KOPT-K1 (cell line): ENCODE measurements around the gene DGKB.

ENCODE experiments used
- H3K27ac ChIP-seq: fragments of 200-600 bp; sonication (generic); 2 replicates; pipeline ENCODE4 v1.5.1; 2016; ENCODE audit warnings: antibody characterized with exemption, mild to moderate bottlenecking, low read depth, low read length; ENCODE audit not compliant: poor library complexity, severe bottlenecking
- H3K36me3 ChIP-seq: fragments of 200-600 bp; sonication (generic); 2 replicates; pipeline ENCODE4 v1.5.1; 2017; ENCODE audit warnings: antibody characterized with exemption, mild to moderate bottlenecking, low read length, moderate library complexity; ENCODE audit not compliant: insufficient read depth
- H3K9me3 ChIP-seq: fragments of 200-600 bp; sonication (generic); 2 replicates; pipeline ENCODE4 v1.5.1; 2017; ENCODE audit warnings: antibody characterized with exemption, low read length, mild to moderate bottlenecking; ENCODE audit not compliant: insufficient read depth, poor library complexity, severe bottlenecking

Gene DGKB

DNA sequence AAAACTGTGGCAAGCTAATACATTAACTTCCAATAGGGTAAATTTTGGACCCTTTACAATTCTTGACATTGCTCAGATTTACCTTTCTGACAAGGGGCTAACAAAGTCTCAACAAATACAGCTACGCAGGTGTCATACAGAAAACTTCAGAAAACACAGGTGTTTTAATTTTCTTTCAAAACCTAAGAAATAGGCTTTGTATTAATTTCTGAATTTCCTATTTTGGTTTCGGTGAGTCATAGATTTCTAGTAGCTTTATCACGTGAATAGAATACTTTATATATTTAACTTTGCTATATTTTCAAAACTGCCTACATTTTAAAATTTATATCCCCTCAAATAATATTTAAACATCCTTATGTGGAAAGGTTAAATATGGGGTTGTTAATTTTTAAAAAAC lies 215.3 kb downstream of the DGKB start:
- Histone ChIP-seq H3K27ac (no peak overlapping the region), H3K36me3 (no peaks in the 10 kb centered on the region), H3K9me3 (no peaks in the 10 kb centered on the region)

DNA sequence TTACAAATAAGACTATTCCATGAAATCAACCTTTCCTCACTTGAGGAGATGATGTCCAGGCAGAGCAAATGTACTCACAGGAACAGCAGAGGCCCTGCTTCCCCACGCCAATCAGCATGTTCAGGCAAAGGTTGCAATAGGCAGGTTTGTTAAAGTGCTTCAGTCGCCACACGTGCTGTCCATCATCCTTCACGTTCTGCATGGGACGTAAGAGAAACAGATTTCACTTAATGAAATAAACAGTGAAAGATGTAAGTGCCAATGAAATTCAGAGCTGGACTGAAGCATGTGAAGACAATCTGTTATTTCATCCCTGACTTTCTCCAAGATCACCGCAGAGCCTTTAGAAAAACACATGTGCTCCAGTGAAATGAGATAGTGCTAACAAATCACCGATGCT lies 217.4 kb downstream of the DGKB start:
- H3K27ac ChIP-seq: no peak overlapping the region
- H3K9me3 ChIP-seq: no peaks in the 10 kb centered on the region
- no peaks in the 10 kb centered on the region for H3K36me3 ChIP-seq

DNA sequence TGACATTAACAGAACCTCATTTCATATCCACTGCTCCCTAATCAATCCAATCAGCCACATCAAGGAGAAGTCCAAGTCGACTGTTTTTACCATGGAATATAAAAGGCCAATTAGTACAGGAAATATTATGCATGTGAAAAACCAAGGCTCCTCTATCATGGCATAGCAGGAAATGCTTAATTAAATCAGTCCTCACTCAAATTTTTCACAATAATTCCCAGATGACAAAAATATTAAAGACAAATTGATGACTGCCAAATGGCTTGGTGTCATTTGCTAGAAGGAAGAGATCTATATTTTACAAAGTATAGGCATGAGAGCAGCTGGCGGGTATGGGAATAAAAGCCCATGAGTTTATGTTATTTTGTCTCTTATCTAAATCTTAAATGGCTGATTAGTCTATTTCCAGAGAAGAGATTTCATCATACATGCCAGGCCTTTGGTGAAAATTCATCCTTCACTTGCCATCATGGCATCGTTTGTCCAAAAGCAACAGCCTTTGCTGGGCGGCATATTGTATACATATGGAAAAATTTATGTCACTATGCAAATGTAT lies 219.6 kb downstream of the DGKB start:
- no peak overlapping the region for H3K27ac ChIP-seq
- no peaks in the 10 kb centered on the region for H3K36me3 ChIP-seq
- no peaks in the 10 kb centered on the region for H3K9me3 ChIP-seq

DNA sequence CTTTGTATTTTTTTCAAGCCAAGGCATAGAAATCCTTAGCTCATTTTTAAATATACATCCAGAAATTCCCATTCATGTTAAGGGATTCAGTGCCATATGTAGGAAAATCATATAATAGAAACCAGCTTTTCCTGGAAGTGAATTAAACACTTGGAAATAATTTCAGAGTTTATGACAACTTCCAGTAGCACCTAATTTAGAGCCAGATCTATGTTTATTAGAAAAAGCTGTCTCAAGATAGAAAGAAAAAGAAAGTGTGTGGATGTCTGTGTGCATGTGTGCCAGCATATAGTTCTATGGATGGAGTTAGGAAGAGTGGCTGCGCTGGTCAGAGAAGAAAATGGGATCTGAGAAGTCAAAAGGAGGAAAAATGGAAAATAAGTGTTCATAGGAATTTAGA lies 225.7 kb downstream of the DGKB start:
- Histone ChIP-seq H3K27ac (no peak overlapping the region), H3K9me3 (no peaks in the 10 kb centered on the region)

DNA sequence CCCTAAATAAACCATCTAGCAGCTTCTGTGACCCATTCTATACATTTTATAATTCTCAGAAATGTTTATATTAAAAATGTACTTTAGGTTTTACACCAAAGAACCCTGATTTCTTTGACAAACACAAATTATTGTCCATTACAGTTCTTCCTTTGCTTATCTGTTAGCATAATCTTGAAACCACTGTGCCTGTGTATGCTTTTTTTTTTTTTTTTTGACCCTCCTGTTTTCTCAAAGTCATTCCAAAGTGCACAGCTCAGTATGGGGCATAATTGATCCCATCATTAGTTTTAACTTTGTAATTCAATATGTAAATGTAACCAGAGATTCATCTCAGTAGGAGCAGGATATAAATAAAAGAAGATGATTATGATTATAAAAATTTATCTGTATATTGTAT lies 229.3 kb downstream of the DGKB start:
- Histone ChIP-seq H3K27ac (no peak overlapping the region), H3K36me3 (no peaks in the 10 kb centered on the region), H3K9me3 (no peaks in the 10 kb centered on the region)

More for the DNA sequence above, 225.7 kb downstream of the DGKB start:
- H3K36me3 ChIP-seq: no peaks in the 10 kb centered on the region

DNA sequence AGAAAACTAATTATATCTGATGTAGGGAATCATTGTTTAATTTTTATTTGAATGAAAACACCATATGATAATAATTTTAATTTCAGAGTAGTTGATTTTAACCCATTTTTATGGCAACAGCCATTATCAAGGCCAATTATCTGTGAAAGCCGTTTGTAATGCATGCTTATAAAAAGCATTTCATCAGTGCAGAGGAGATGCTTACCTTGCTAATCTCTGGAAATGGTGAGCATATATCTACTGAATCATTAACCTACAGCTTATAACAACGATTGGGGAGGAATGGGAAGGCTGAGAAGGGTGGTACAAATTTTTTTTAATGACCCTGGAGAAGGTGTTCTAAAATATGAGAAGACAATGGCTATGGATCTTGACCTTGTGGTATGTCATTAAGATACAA lies 235.6 kb downstream of the DGKB start:
- Histone ChIP-seq H3K27ac (no peak overlapping the region), H3K9me3 (no peaks in the 10 kb centered on the region), H3K36me3 (no peaks in the 10 kb centered on the region)

DNA sequence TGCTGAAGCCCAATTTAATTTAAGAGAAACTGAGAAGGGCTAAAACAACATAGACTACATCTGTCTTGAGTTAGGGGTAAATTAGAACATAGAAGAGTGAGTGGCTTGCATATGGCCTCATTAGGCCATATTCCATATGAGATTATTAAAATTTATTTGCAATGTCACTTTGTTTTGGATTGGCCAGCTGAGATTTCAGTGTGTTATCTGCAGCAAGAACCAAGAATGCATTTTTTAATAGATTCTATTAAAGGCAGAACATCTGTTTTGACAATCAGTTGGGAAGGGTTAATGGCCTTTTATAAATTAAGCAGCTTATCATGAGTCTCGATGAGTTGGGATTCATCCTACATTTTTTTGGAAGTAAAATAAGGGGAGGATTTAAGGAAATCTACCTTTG lies 236.2 kb downstream of the DGKB start:
- H3K27ac ChIP-seq: no peak overlapping the region
- no peaks in the 10 kb centered on the region for H3K36me3 ChIP-seq
- H3K9me3 ChIP-seq: no peaks in the 10 kb centered on the region

DNA sequence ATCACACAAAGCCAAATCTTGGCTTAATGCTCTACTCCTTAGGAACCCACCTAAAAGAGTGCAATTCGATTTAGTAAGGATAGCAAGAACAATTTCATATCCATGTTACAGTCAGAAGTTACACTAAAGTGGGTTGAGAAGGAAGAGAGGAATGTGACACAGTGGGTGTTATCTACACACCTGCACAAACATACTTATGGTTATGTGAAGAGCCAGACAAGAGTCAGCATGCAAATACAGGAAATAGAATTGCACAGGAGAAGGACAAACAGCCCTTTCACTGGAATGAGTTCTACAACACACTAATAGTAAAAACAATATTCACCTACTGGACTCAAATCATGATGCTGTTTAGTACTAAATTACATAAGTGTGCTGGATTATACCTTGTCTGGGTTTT lies 262.8 kb downstream of the DGKB start:
- Histone ChIP-seq H3K9me3 (peaks cover 8% of the 10 kb centered on the region), H3K36me3 (no peaks in the 10 kb centered on the region), H3K27ac (no peak overlapping the region)

DNA sequence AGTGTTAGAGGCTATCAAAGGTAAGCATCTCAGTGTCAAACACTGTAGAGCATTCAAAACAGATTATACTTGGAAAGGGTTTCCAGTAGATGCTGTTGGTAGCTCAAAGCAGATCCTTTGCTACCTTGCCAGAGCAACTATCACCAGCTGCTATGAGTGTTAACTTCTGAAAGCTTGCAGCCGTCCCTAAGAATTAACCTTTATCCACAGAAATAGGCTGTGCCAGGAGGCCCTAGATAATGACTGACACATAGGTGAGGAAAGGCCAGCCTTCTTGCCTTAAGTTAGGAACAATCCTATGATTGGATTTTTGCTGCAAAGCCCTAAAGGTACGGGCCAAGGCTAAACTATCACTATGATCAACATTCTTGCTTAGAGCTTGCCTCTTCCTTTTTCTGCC lies 263.2 kb downstream of the DGKB start:
- Histone ChIP-seq H3K36me3 (no peaks in the 10 kb centered on the region), H3K27ac (no peak overlapping the region), H3K9me3 (peaks cover 6% of the 10 kb centered on the region)

DNA sequence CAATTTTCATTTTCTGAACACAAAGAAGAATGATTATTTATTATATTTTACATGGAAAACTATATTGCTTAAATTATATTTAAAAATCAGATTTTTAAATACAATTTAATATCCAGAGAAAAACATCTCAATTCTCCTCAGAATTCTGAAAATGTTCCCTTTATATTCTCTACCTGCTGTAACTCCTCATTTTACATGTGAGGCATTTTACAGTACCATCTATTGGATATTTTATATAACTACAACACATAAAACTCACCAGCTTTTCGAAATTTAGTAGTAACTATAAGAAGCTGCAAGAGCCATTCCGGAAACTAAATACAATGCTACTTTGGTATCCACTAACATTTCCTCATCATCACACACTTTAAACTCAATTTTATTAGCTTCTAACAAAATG lies 264.6 kb downstream of the DGKB start:
- Histone ChIP-seq H3K36me3 (no peaks in the 10 kb centered on the region), H3K27ac (no peak overlapping the region), H3K9me3 (no peaks in the 10 kb centered on the region)

DNA sequence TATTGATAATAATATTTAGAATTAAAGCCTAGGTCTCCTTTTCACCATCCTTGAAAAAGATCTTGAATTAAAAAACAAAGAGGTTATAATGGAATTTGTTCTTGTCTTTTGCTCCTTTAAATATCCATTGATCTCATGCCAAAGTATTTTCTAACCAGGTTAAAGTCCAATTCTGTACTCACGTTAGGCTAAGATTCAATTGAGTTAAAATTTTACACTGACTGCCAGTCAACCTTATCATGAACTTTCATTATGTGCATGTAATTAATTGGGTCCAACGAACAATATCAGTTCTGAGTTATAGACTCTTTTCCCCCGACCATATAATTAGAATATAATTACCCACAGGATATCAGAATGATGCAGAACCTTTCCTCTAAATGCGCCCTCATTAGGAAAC lies 266.6 kb downstream of the DGKB start:
- no peak overlapping the region for H3K27ac ChIP-seq
- no peaks in the 10 kb centered on the region for H3K9me3 ChIP-seq
- H3K36me3 ChIP-seq: no peaks in the 10 kb centered on the region

DNA sequence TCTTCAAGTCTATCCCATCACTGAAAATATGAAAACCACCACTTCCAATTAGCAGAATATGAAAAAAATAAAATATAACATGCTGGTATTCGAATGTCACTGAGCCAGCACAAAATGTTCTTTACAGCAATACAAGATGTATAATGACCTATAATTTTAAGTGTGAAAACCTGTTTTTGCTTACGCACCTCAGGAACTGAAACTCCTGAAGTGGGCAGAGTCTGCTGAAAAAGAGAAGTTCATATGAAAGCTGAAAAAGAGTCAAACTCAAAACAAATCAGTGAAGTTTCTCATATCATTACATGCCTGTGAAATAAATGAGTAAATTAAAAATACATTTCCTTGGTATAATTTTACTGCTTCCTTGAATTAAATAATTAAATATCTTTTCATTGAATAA lies 272.5 kb downstream of the DGKB start:
- H3K27ac ChIP-seq: no peak overlapping the region
- H3K36me3 ChIP-seq: no peaks in the 10 kb centered on the region
- no peaks in the 10 kb centered on the region for H3K9me3 ChIP-seq

DNA sequence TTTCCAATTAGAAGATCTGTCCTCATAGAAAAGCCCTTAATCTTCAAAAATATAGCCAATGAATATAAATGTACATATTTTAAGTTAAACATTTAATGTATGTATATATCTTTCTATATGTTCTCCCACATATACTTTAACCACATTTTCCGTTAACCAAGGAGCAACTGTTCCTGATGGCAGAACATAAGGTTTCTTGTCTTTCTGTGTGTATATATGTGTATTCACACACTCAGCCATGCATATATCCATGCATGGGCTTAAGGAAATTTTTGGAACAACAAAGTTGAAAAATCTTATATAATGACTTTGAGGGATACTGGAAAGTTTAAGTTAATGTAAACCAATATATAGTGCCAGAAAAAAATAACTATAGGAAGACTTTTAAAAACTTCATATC lies 274.0 kb downstream of the DGKB start:
- no peaks in the 10 kb centered on the region for H3K9me3 ChIP-seq
- no peaks in the 10 kb centered on the region for H3K36me3 ChIP-seq

DNA sequence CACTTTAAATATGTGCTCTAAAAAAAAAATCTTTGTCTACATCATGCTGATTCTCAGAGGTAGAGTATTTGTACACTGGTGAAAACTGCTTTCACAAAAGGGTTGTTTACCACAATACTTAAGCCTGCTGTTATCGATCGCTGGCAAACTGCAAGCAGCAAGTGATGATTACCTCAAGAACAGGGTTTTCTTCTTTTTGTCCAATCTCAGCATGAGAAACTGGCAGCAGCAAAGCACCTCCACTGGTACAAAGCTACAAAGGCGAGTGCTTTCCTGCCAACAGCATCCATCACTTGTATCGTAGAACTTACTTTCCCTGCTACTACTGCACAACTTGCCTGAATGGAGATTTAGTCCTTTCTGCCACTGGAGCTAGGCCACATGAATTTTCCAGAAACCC lies 276.5 kb downstream of the DGKB start:
- H3K27ac ChIP-seq: no peak overlapping the region
- no peaks in the 10 kb centered on the region for H3K9me3 ChIP-seq
- no peaks in the 10 kb centered on the region for H3K36me3 ChIP-seq

More for the DNA sequence above, 274.0 kb downstream of the DGKB start:
- H3K27ac ChIP-seq: no peak overlapping the region

DNA sequence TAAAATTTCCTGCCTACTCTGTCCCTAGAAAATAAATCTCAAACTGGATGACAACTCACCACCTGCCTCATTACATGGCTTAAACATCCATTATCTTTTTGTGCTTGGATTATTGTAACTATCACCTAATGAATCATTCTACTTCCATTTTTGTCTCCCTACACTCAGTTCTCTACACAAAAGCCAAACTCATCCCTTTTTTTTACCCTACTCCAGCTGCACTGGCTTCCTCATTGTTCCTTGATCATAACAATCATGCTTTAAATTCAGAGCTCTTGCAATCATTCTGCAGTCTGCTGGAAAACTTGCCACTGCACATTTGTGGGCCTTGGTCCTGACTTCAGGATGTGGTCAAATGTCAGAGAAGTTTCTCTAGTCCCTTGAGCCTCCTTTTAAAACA lies 280.0 kb downstream of the DGKB start:
- no peak overlapping the region for H3K27ac ChIP-seq
- no peaks in the 10 kb centered on the region for H3K9me3 ChIP-seq
- no peaks in the 10 kb centered on the region for H3K36me3 ChIP-seq

DNA sequence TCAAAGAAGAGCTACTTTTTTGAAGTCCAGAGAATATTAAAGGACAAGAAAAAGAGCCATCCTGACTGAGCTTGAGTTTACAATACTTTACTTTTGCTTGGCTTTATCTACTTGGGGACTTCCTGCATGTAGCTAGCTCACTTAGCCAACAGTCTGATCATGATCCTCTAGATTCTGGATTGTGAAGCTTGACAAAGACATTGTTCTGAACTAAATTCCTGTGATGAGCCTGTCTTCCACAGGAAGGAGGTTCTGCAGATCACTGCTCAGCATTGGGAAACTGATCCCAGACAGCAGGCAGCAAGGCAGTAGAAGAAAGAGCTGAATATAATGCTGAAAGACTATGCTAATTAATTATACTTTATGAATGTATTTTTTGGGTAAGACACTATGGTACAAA lies 296.4 kb downstream of the DGKB start:
- no peaks in the 10 kb centered on the region for H3K9me3 ChIP-seq
- no peaks in the 10 kb centered on the region for H3K36me3 ChIP-seq
- H3K27ac ChIP-seq: no peak overlapping the region

DNA sequence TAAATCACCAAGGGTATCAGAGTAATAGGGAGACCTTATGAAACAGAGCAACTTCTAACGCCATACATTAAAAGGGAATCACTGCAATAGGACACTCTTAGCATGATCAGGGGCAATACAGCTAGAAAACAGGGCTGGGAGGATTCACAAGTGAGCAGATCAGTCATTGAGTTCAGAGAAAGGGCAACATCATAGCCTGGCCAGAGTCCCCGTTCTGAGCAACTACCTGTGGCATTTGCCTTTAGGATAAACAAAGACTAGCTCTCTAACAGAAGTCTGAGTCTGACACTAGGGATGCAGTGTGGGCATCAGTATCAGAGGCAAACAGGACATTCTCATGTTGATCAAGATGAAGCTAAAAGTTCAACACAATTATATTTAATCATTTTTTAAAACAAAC lies 297.9 kb downstream of the DGKB start:
- H3K27ac ChIP-seq: no peak overlapping the region
- no peaks in the 10 kb centered on the region for H3K9me3 ChIP-seq
- H3K36me3 ChIP-seq: no peaks in the 10 kb centered on the region
